PC-3 (cell line): ENCODE data around the gene DMTF1.

Source experiments
- CTCF ChIP-seq: fragments of 300-600 bp; sonication (generic); conservative IDR thresholded peaks from 2 replicates; pipeline ENCODE4 v1.5.1; 2017; ENCODE audit warnings: antibody characterized with exemption, low read depth, mild to moderate bottlenecking, low read length
- EZH2 ChIP-seq: fragments of 300-600 bp; sonication (generic); IDR thresholded peaks from one replicate; pipeline ENCODE4 v1.6.1; 2017; ENCODE audit warnings: antibody characterized with exemption, mild to moderate bottlenecking, low read length; ENCODE audit not compliant: unreplicated experiment

- TF ChIP-seq EZH2 = no peak
- TF ChIP-seq CTCF = no peak
Observed at GRCh38 chr7:87159538-87159937, 7.3 kb downstream of the DMTF1 start.
